HCT116 (cell line): Measurements from ENCODE around the gene INSR. TPM values are rescaled to one million over a fixed set of nuclear protein-coding genes. Genes with fewer than 3 reads are reported as not detected.

Experiments used
- ATAC-seq: fragments of 200-7000 bp; cut with Tn5 transposase; 2 replicates; pipeline ENCODE4 v1.9.1; 2020; ENCODE audit warnings: mild to moderate bottlenecking, moderate library complexity
- BruUV-seq: library from RNA; stranded (reverse); fragments of 400-500 nt; replicated peaks from 2 replicates; lab custom pipeline; 2021; lab: Mats Ljungman, UMichigan
- CTCF ChIA-PET: fragments of 300-600 bp; sonication (Branson Sonifier 250); formaldehyde crosslinking; loops from one replicate; lab custom pipeline; 2021; ENCODE audit warnings: antibody characterized with exemption; lab: Charles Lee
- POLR2A ChIA-PET: fragments of 300-600, 350-600 bp; sonication (Branson Sonifier 250); formaldehyde crosslinking; loops from one replicate; lab custom pipeline; 2021; ENCODE audit warnings: antibody characterized with exemption; lab: Charles Lee
- RAD21 ChIA-PET, 2 experiments: fragments of 300-600 bp; sonication (Branson Sonifier 250); formaldehyde crosslinking; loops; one replicate each; lab custom pipeline; 2023; ENCODE audit warnings: low total read pairs in 2 of 2; ENCODE audit not compliant: uncharacterized antibody in 2 of 2, unreplicated experiment in 2 of 2, low non-redundant PET in 1 of 2; lab: Charles Lee
- DNase-seq: peaks from one replicate; pipeline ENCODE4 v3.0.0-alpha.2; 2010; ENCODE audit warnings: low read depth, low spot score
- H2AFZ ChIP-seq: fragments of 200-600 bp; shearing (Covaris generic), sonication (generic); 2 replicates; pipeline ENCODE4 v1.6.1; 2017; ENCODE audit warnings: low read depth, mixed run types, mixed read lengths, antibody characterized with exemption, low read length; ENCODE audit not compliant: poor library complexity, severe bottlenecking
- H3K27ac ChIP-seq: 2 replicates; pipeline ENCODE4 v1.5.1; 2012; ENCODE audit warnings: low read depth, low read length
- H3K27me3 ChIP-seq: fragments of 200-600 bp; sonication (generic); 2 replicates; pipeline ENCODE4 v1.6.1; 2016; ENCODE audit warnings: mixed run types, low read length, mixed read lengths; ENCODE audit not compliant: insufficient read depth
- H3K36me3 ChIP-seq, 2 experiments: fragments of 200-500 bp in 1 of 2; fragments of 200-600 bp in 1 of 2; sonication (Bioruptor generic) in 1 of 2; sonication (generic) in 1 of 2; 2 replicates each; pipeline versions ENCODE4 v1.5.1 to v1.6.1; 2014 to 2016; ENCODE audit warnings: low read length in 2 of 2, inconsistent platforms in 1 of 2, mixed read lengths in 1 of 2, mixed run types in 1 of 2; ENCODE audit not compliant: insufficient read depth in 2 of 2, control insufficient read depth in 1 of 2
- H3K4me1 ChIP-seq, 2 experiments: fragments of 200-600 bp in 1 of 2; sonication (generic) in 1 of 2; 2 replicates each; pipeline versions ENCODE4 v1.5.1 to v1.6.1; 2012 to 2017; ENCODE audit warnings: low read length in 2 of 2, inconsistent platforms in 1 of 2, mild to moderate bottlenecking in 1 of 2, mixed read lengths in 1 of 2, mixed run types in 1 of 2, moderate library complexity in 1 of 2; ENCODE audit not compliant: insufficient read depth in 2 of 2, control insufficient read depth in 1 of 2
- H3K4me2 ChIP-seq: fragments of 200-600 bp; sonication (generic); 2 replicates; pipeline ENCODE4 v1.6.1; 2017; ENCODE audit warnings: mixed run types, low read length, mixed read lengths
- H3K4me3 ChIP-seq, 2 experiments: fragments of 200-600 bp in 1 of 2; sonication (generic) in 1 of 2; replicated peaks in 1 of 2; 2 replicates each; pipeline ENCODE4 v1.5.1; 2011 to 2016; ENCODE audit warnings: low read length in 2 of 2, control low read depth in 1 of 2, low read depth in 1 of 2, mild to moderate bottlenecking in 1 of 2, mixed read lengths in 1 of 2, mixed run types in 1 of 2
- H3K79me2 ChIP-seq: fragments of 200-600 bp; sonication (generic); 2 replicates; pipeline ENCODE4 v1.6.1; 2017; ENCODE audit warnings: mild to moderate bottlenecking, mixed run types, low read length, moderate library complexity, mixed read lengths; ENCODE audit not compliant: insufficient read depth
- H3K9ac ChIP-seq: fragments of 200-600 bp; sonication (generic); 2 replicates; pipeline ENCODE4 v1.6.1; 2016; ENCODE audit warnings: low read length, mixed read lengths
- H3K9me2 ChIP-seq: fragments of 200-600 bp; sonication (generic), shearing (Covaris generic); 2 replicates; pipeline ENCODE4 v1.6.1; 2017; ENCODE audit warnings: mixed run types, mild to moderate bottlenecking, moderate library complexity; ENCODE audit not compliant: insufficient read depth
- H3K9me3 ChIP-seq, 2 experiments: fragments of 200-500 bp in 1 of 2; fragments of 200-600 bp in 1 of 2; sonication (Bioruptor generic) in 1 of 2; sonication (generic) in 1 of 2; 2 replicates each; pipeline ENCODE4 v1.6.1; 2014 to 2017; ENCODE audit warnings: low read length in 2 of 2, mixed read lengths in 2 of 2, inconsistent platforms in 1 of 2, low read depth in 1 of 2, mild to moderate bottlenecking in 1 of 2, mixed run types in 1 of 2, moderate library complexity in 1 of 2; ENCODE audit not compliant: control insufficient read depth in 1 of 2, insufficient read depth in 1 of 2
- H4K20me1 ChIP-seq: fragments of 200-600 bp; sonication (generic), shearing (Covaris generic); 2 replicates; pipeline ENCODE4 v1.6.1; 2017; ENCODE audit warnings: mixed run types, mild to moderate bottlenecking, moderate library complexity; ENCODE audit not compliant: insufficient read depth
- CEBPB ChIP-seq: IDR thresholded peaks from 2 replicates; pipeline ENCODE4 v1.6.1; 2012; ENCODE audit warnings: low read depth
- CTCF ChIP-seq, 3 experiments: fragments of 200-600 bp in 1 of 3; sonication (generic) in 1 of 3; IDR thresholded peaks in 2 of 3; conservative IDR thresholded peaks in 1 of 3; 2 replicates each; pipeline ENCODE4 v1.5.1; 2012 to 2017; ENCODE audit warnings: low read depth in 2 of 3, low read length in 2 of 3, antibody characterized with exemption in 1 of 3, borderline replicate concordance in 1 of 3, control low read depth in 1 of 3, mild to moderate bottlenecking in 1 of 3, mixed read lengths in 1 of 3, mixed run types in 1 of 3, moderate library complexity in 1 of 3; ENCODE audit not compliant: insufficient read depth in 1 of 3
- EGR1 ChIP-seq: IDR thresholded peaks from 2 replicates; pipeline ENCODE4 v1.6.1; 2012; ENCODE audit warnings: low read depth
- ELF1 ChIP-seq: IDR thresholded peaks from 2 replicates; pipeline ENCODE4 v1.6.1; 2012; ENCODE audit warnings: low read depth, borderline replicate concordance
- EZH2 ChIP-seq: fragments of 200-600 bp; sonication (generic); IDR thresholded peaks from 2 replicates; pipeline ENCODE4 v1.6.1; 2017; ENCODE audit warnings: antibody characterized with exemption, mixed run types
- EZH2phosphoT487 ChIP-seq: fragments of 200-600 bp; IDR thresholded peaks from 2 replicates; pipeline ENCODE4 v1.6.1; 2018; ENCODE audit warnings: antibody characterized with exemption, borderline replicate concordance
- FOSL1 ChIP-seq: IDR thresholded peaks from 2 replicates; pipeline ENCODE4 v1.6.1; 2012; ENCODE audit warnings: low read depth
- JUND ChIP-seq: IDR thresholded peaks from 2 replicates; pipeline ENCODE4 v1.6.1; 2012
- POLR2A ChIP-seq: IDR thresholded peaks from 2 replicates; pipeline ENCODE4 v1.7.0; 2011; ENCODE audit warnings: borderline replicate concordance; ENCODE audit not compliant: insufficient read depth, insufficient read length; ENCODE audit errors: extremely low read depth
- POLR2AphosphoS5 ChIP-seq: IDR thresholded peaks from 2 replicates; pipeline ENCODE4 v1.6.1; 2011; ENCODE audit warnings: mild to moderate bottlenecking, low read depth, low read length, moderate library complexity
- RAD21 ChIP-seq: IDR thresholded peaks from 2 replicates; pipeline ENCODE4 v1.6.1; 2012; ENCODE audit warnings: low read depth, mild to moderate bottlenecking
- REST ChIP-seq: IDR thresholded peaks from 2 replicates; pipeline ENCODE4 v1.6.1; 2012; ENCODE audit warnings: low read depth
- SP1 ChIP-seq: IDR thresholded peaks from 2 replicates; pipeline ENCODE4 v1.6.1; 2012; ENCODE audit warnings: low read depth
- SRF ChIP-seq: IDR thresholded peaks from 2 replicates; pipeline ENCODE4 v1.6.1; 2012; ENCODE audit warnings: low read depth
- TCF7L2 ChIP-seq: IDR thresholded peaks from 2 replicates; pipeline ENCODE4 v1.7.0; 2011; ENCODE audit warnings: borderline replicate concordance, inconsistent platforms; ENCODE audit not compliant: insufficient read depth, insufficient read length; ENCODE audit errors: extremely low read depth
- YY1 ChIP-seq: IDR thresholded peaks from 2 replicates; pipeline ENCODE4 v1.6.1; 2011; ENCODE audit warnings: low read length, low read depth, moderate library complexity, mild to moderate bottlenecking; ENCODE audit not compliant: insufficient replicate concordance; ENCODE audit errors: extremely low read depth
- ZBTB33 ChIP-seq: IDR thresholded peaks from 2 replicates; pipeline ENCODE4 v1.6.1; 2011; ENCODE audit warnings: mild to moderate bottlenecking, low read length, moderate library complexity; ENCODE audit not compliant: insufficient replicate concordance; ENCODE audit errors: extremely low read depth
- ZFX ChIP-seq: fragments of 450-650 bp; IDR thresholded peaks from 2 replicates; pipeline ENCODE4 v1.6.1; 2017
- ZNF274 ChIP-seq: fragments of 200-500 bp; sonication (Bioruptor generic); IDR thresholded peaks from 2 replicates; pipeline ENCODE4 v1.6.1; 2014; ENCODE audit warnings: mild to moderate bottlenecking, low read depth, low read length, inconsistent platforms
- intact Hi-C: fragments of 100-400 bp; cut with micrococcal nuclease; formaldehyde crosslinking; loops from 2 replicates; pipeline ENCODE4 v1.10.0; 2022
- total RNA-seq: library from RNA; stranded (reverse); gene quantifications from one replicate; pipeline ENCODE4 v1.2.1, GENCODE V29; 2021; ENCODE audit not compliant: unreplicated experiment

Gene INSR
- total RNA-seq, 1 experiment from 2014 or later, result 25.4 TPM

- no peak for ATAC-seq
- BruUV-seq, result no TSS peak
- POLR2A ChIA-PET, result no interaction called here
Measured at GRCh38 chr19:7217861-7218260, 76.4 kb downstream of the INSR start.

More at GRCh38 chr19:7217861-7218260, 76.4 kb downstream of the INSR start:
- Histone ChIP-seq H3K9me2 (no peaks in the 10 kb centered on the region), H3K27me3 (no peaks in the 10 kb centered on the region), H3K36me3 (no peaks in the 10 kb centered on the region), H3K4me1 (no peaks in the 10 kb centered on the region), H2AFZ (no peak overlapping the region), H3K9ac (no peak overlapping the region), H3K9me3 (no peaks in the 10 kb centered on the region), H3K4me2 (no peak overlapping the region), H3K27ac (no peak overlapping the region), H3K4me3 (no peak overlapping the region), H3K79me2 (no peaks in the 10 kb centered on the region), H4K20me1 (no peaks in the 10 kb centered on the region)
- no peak for DNase-seq
- TF ChIP-seq SP1, result no peak
- TF ChIP-seq TCF7L2, result no peak
- no peak for TF ChIP-seq ZBTB33
- no peak for TF ChIP-seq POLR2A
- no peak for TF ChIP-seq ZFX
- TF ChIP-seq EZH2, result no peak
- no peak for TF ChIP-seq FOSL1
- TF ChIP-seq EZH2phosphoT487, result no peak
- no peak for TF ChIP-seq SRF
- no peak for TF ChIP-seq ZNF274
- no peak for TF ChIP-seq JUND
- TF ChIP-seq RAD21, result no peak
- no peak for TF ChIP-seq EGR1
- TF ChIP-seq YY1, result no peak
- no peak for TF ChIP-seq POLR2AphosphoS5
- no peak for TF ChIP-seq CEBPB
- no peak for TF ChIP-seq REST
- no peak for TF ChIP-seq ELF1
- TF ChIP-seq CTCF (IDR thresholded peaks at IDR 0.05 in 2 of 3, conservative IDR thresholded peaks at IDR 0.05 in 1 of 3; ENCODE audit: borderline replicate concordance in 1 of 3, insufficient read depth in 1 of 3, low read depth in 2 of 3, low read length in 2 of 3), result no peak
- RAD21 ChIA-PET, result no interaction called here
- intact Hi-C loops, result no loop called here
- CTCF ChIA-PET, result no interaction called here
